ENCODE measurements around the gene TGFA. TPM values are rescaled to one million over a fixed set of nuclear protein-coding genes. Genes with fewer than 3 reads are reported as not detected.

TGFA gene
- total and polyA plus RNA-seq, 2 donors from 2014 or later, result 8.3 to 30.8 TPM

- Histone ChIP-seq H3K27me3 (ENCODE audit: control insufficient read depth, insufficient read depth, low read length) (peaks cover 3% of the 10 kb centered on the region), H3K27ac (ENCODE audit: low read depth in 2 of 2, low read length in 2 of 2) (peak overlapping the region; percentile 81 to 88), H3K4me3 (ENCODE audit: low read length in 3 of 3) (peak overlapping the region; percentile 53 to 86 (median 70)), H3K4me1 (ENCODE audit: control insufficient read depth in 2 of 3, insufficient read depth in 2 of 3, low read depth in 1 of 3, low read length in 3 of 3) (peaks cover 3 to 6% (median 5%) of the 10 kb centered on the region in 3 donors), H3K36me3 (ENCODE audit: control insufficient read depth in 2 of 3, insufficient read depth in 3 of 3, low read length in 3 of 3) (no peaks in the 10 kb centered on the region), H3K9me3 (ENCODE audit: control insufficient read depth in 2 of 3, insufficient read depth in 1 of 3, low read length in 3 of 3) (no peaks in the 10 kb centered on the region), H3K9ac (ENCODE audit: low read length in 3 of 3) (peak overlapping the region; percentile 14 to 80 (median 56))
- FAIRE-seq (no peak), DNase-seq (peak in 2 of 5 donors; percentile 76)
- TF ChIP-seq CTCF (IDR thresholded peaks at IDR 0.05; ENCODE audit: borderline replicate concordance, extremely low read depth, insufficient read depth), result no peak
- intact Hi-C loops (cut with DNase I), result no loop called here
Observed at GRCh38 chr2:70553334-70553583, 367 bp downstream of the TGFA start.

GRCh38 chr2:70552501-70553333 is 909 bp downstream of the TGFA start:
- Histone ChIP-seq H3K9ac (ENCODE audit: low read length in 3 of 3) (peak overlapping the region; percentile 33 to 80 (median 56)), H3K9me3 (ENCODE audit: control insufficient read depth in 2 of 3, insufficient read depth in 1 of 3, low read length in 3 of 3) (no peaks in the 10 kb centered on the region), H3K27ac (ENCODE audit: low read depth in 2 of 2, low read length in 2 of 2) (peak overlapping the region; percentile 81 to 88), H3K36me3 (ENCODE audit: control insufficient read depth in 2 of 3, insufficient read depth in 3 of 3, low read length in 3 of 3) (no peaks in the 10 kb centered on the region), H3K4me3 (ENCODE audit: low read length in 3 of 3) (peak overlapping the region; percentile 53 to 86 (median 70)), H3K27me3 (ENCODE audit: control insufficient read depth, insufficient read depth, low read length) (peaks cover 3% of the 10 kb centered on the region), H3K4me1 (ENCODE audit: control insufficient read depth in 2 of 3, insufficient read depth in 2 of 3, low read depth in 1 of 3, low read length in 3 of 3) (peaks cover 3 to 6% (median 5%) of the 10 kb centered on the region in 3 donors)
- DNase-seq, result peak in 1 of 5 donors; percentile 44
- intact Hi-C loops (cut with DNase I), result no loop called here
- no peak for FAIRE-seq
- TF ChIP-seq CTCF (IDR thresholded peaks at IDR 0.05; ENCODE audit: borderline replicate concordance, extremely low read depth, insufficient read depth), result no peak

GRCh38 chr2:70551167-70551566 is 2.5 kb downstream of the TGFA start:
- Histone ChIP-seq H3K27ac (ENCODE audit: low read depth in 2 of 2, low read length in 2 of 2) (no peak overlapping the region), H3K9ac (ENCODE audit: low read length in 3 of 3) (no peak overlapping the region), H3K9me3 (ENCODE audit: control insufficient read depth in 2 of 3, insufficient read depth in 1 of 3, low read length in 3 of 3) (no peaks in the 10 kb centered on the region), H3K4me3 (ENCODE audit: low read length in 3 of 3) (peak overlapping the region in 2 of 3 donors; percentile 23 to 40), H3K36me3 (ENCODE audit: control insufficient read depth in 2 of 3, insufficient read depth in 3 of 3, low read length in 3 of 3) (no peaks in the 10 kb centered on the region), H3K4me1 (ENCODE audit: control insufficient read depth in 2 of 3, insufficient read depth in 2 of 3, low read depth in 1 of 3, low read length in 3 of 3) (peaks cover 0 to 6% (median 5%) of the 10 kb centered on the region in 3 donors), H3K27me3 (ENCODE audit: control insufficient read depth, insufficient read depth, low read length) (peaks cover 3% of the 10 kb centered on the region)
- TF ChIP-seq CTCF (IDR thresholded peaks at IDR 0.05; ENCODE audit: borderline replicate concordance, extremely low read depth, insufficient read depth), result no peak
- DNase-seq, result peak in 4 of 5 donors; percentile 64 to 83 (median 74)
- intact Hi-C loops (cut with DNase I), result no loop called here
- FAIRE-seq, result no peak

Data from kidney (tissue), 14 donors.